Lower leg skin (tissue), 4 donors: Measurements from ENCODE around the gene OARD1. TPM values are rescaled to one million over a fixed set of nuclear protein-coding genes. Genes with fewer than 3 reads are reported as not detected.

ENCODE experiments used
- DNase-seq, 2 donors: peaks; one replicate each; pipeline ENCODE4 v3.0.0-alpha.2; 2019; ENCODE audit warnings: low spot score in 2 of 2
- H3K4me3 ChIP-seq: fragments of 200-600 bp; sonication (generic); 2 replicates; pipeline ENCODE4 v1.5.1; 2017; ENCODE audit warnings: mild to moderate bottlenecking, low read depth; ENCODE audit not compliant: poor library complexity, severe bottlenecking
- POLR2A ChIP-seq, 2 donors: fragments of 450-650 bp; IDR thresholded peaks; one replicate each; pipeline ENCODE4 v1.6.1; 2016 to 2017; ENCODE audit warnings: antibody characterized with exemption in 2 of 2, mild to moderate bottlenecking in 1 of 2, moderate library complexity in 1 of 2
- WGBS, 2 donors: methylation state at CpG; one replicate each; pipeline ENCODE4 v1.1.5; 2018; 5-methylcytosine and 5-hydroxymethylcytosine counted together
- intact Hi-C: fragments of 100-400 bp; cut with DNase I; formaldehyde crosslinking; loops from one replicate; pipeline ENCODE4 v1.15.0; 2023; ENCODE audit warnings: low total_unique reads
- total RNA-seq, 4 donors: library from RNA; depleted of rRNA; stranded (reverse); fragments of >200 nt; gene quantifications; one replicate each; pipeline ENCODE4 v1.1.0, GENCODE V29; 2016
- TF ChIP-seq, protein P1 (sequence below), 3 donors: fragments of 450-650 bp; IDR thresholded peaks; one replicate each; pipeline ENCODE4 v1.5.1; 2016; ENCODE audit warnings: antibody characterized with exemption in 3 of 3, mild to moderate bottlenecking in 3 of 3, moderate library complexity in 2 of 3

The OARD1 gene
- total RNA-seq, 4 donors from 2014 or later: 8.6 to 28.4 (median 18.4) TPM

DNA sequence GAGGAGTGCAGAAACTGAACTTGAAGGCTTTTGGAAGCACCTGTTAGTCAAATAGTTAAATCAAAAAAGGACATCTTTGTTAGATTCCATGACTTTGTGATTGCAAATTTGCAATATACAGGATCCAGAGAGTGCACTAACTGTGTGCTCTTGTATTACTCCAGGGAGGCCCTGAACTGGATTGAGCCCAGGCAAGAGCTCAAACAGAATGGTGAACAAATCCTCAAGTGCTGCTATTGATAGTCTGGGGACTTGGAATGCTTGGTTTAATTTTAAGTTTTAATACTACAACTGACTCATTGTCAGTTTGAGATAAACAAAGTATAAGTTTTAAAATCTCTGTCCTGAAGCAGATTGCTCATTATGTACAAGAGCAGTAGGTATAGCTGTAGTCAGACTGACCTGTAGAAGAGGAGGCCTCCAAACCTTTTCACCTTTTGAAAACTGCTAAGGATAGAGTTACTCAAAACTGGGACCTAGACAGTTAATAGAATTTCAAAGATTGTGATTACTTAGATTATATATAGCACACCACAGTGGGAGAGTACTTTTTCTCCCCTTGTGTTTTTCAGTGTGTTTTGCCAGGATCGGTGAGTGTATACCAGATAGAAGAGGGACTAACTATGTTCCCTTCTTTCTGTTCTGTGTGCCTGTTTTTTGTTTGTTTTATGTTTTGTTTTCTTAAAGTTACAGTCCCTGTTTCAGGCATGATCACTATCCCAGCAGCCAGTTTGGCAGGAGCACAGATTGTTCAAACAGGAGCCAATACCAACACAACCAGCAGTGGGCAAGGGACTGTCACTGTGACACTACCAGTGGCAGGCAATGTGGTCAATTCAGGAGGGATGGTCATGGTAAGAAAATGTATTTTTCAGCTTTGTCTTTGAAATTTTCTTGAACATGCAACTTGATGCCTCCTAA is 18.9 kb upstream of the OARD1 start:
- TF ChIP-seq, protein P1, sequence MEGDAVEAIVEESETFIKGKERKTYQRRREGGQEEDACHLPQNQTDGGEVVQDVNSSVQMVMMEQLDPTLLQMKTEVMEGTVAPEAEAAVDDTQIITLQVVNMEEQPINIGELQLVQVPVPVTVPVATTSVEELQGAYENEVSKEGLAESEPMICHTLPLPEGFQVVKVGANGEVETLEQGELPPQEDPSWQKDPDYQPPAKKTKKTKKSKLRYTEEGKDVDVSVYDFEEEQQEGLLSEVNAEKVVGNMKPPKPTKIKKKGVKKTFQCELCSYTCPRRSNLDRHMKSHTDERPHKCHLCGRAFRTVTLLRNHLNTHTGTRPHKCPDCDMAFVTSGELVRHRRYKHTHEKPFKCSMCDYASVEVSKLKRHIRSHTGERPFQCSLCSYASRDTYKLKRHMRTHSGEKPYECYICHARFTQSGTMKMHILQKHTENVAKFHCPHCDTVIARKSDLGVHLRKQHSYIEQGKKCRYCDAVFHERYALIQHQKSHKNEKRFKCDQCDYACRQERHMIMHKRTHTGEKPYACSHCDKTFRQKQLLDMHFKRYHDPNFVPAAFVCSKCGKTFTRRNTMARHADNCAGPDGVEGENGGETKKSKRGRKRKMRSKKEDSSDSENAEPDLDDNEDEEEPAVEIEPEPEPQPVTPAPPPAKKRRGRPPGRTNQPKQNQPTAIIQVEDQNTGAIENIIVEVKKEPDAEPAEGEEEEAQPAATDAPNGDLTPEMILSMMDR (IDR thresholded peaks at IDR 0.05): no peak
- no peak for TF ChIP-seq POLR2A (IDR thresholded peaks at IDR 0.05)
- DNase-seq: no peak
- no peak overlapping the region for H3K4me3 ChIP-seq
- intact Hi-C loops: no loop called here
- WGBS, 2 donors: 76 to 90% methylated on average over 1 of the region's 1 CpG

DNA sequence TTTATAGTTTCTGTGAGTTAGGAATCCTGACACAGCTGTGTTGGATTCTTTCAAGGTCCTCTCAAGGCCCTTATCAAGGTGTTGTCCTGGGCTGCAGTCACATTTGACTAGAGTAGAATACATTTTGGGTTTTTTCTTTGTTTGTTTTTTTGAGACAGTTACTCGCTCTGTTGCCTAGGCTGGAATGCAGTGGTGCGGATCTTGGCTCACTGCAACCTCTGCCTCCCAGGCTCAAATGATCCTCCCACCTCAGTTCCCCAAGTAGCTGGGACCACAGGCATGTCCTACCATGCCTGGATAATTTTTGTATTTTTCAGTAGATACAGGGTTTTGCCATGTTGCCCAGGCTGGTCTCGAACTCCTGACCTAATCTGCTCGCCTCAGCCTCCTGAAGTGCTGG is 16.3 kb upstream of the OARD1 start:
- WGBS, 2 donors: 91% methylated on average over 4 of the region's 4 CpGs
- no peak overlapping the region for H3K4me3 ChIP-seq
- TF ChIP-seq, protein P1 (IDR thresholded peaks at IDR 0.05): no peak
- TF ChIP-seq POLR2A (IDR thresholded peaks at IDR 0.05): no peak
- no peak for DNase-seq
- intact Hi-C loops: no loop called here

DNA sequence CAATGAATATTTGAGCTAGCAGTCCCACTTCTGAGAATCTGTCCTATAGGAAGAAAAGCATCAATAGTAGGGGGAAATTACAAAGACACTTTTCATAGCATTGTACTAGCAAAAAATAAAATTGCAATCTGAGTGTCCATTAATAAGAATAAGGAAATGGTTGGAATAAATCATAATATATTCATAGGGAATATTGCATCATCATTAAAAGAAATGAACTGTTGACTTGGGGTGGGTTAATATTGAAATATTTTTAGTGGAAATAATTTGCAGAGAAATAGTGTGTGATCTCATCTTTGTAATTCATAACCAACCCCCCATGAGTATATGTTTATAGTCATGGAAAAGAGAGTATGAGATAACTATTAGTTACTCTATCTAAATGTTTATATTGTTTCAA is 13.0 kb upstream of the OARD1 start:
- TF ChIP-seq, protein P1 (IDR thresholded peaks at IDR 0.05): no peak
- no peak for TF ChIP-seq POLR2A (IDR thresholded peaks at IDR 0.05)
- no peak overlapping the region for H3K4me3 ChIP-seq
- intact Hi-C loops: no loop called here

DNA sequence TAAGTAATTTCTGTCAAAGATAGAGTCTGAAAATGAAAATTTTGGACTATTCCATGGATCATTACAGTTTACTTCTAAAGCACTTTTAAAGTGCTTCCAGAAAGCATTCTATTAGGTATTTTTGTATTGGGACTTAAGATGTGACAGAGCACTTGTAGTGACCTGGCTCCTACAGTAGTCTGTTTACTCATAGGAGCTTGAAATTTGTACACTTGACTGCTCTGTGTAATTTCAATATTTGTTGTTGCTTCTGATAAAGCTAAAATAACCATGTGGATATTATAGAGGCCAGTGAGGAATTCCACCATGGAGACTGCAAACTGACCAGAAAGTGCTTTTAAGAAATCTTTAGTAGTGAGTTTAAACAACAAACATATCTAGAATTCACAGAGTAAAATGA is 10.9 kb upstream of the OARD1 start:
- DNase-seq: no peak
- TF ChIP-seq POLR2A (IDR thresholded peaks at IDR 0.05): no peak
- TF ChIP-seq, protein P1 (IDR thresholded peaks at IDR 0.05): no peak
- H3K4me3 ChIP-seq: no peak overlapping the region
- intact Hi-C loops: no loop called here

More for the DNA sequence above, 13.0 kb upstream of the OARD1 start:
- no peak for DNase-seq

DNA sequence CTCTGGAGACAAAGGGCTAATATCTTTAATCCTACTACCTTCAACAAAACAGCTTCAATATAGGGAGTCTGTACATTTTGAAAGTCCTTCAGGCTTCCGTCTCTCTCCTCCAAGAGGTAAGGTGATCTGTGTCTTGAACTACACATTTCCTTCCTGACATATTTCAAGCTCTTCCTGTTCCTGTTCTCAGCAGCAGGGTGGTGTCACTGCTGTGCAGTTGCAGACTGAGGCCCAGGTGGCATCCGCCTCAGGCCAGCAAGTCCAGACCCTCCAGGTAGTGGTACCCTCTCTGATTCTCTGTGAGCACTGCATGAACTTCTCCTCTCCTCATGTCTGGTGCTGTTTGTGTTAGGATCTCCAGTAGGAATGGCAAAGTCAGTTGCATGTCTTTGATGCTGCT is 8.5 kb upstream of the OARD1 start:
- 82 to 88% methylated on average over 2 of the region's 2 CpGs for WGBS, 2 donors
- no peak for DNase-seq
- no peak overlapping the region for H3K4me3 ChIP-seq
- intact Hi-C loops: no loop called here
- TF ChIP-seq, protein P1 (IDR thresholded peaks at IDR 0.05): no peak
- TF ChIP-seq POLR2A (IDR thresholded peaks at IDR 0.05): no peak
